Colonic mucosa (tissue), 4 donors: Measurements from ENCODE around the gene ACOXL. TPM values are rescaled to one million over a fixed set of nuclear protein-coding genes. Genes with fewer than 3 reads are reported as not detected.
A peak's percentile ranks its signal among the peaks of the same experiment; 100 is the strongest.

ENCODE experiments used
- DNase-seq: peaks from one replicate; pipeline ENCODE4 v3.0.0-alpha.2; 2020
- H3K27ac ChIP-seq: fragments of 200-600 bp; one replicate; pipeline ENCODE4 v1.8.0; 2021
- H3K27me3 ChIP-seq: fragments of 200-600 bp; one replicate; pipeline ENCODE4 v1.8.0; 2021
- H3K36me3 ChIP-seq: fragments of 200-600 bp; one replicate; pipeline ENCODE4 v1.8.0; 2021
- H3K4me1 ChIP-seq: fragments of 200-600 bp; one replicate; pipeline ENCODE4 v1.8.0; 2021; ENCODE audit warnings: mild to moderate bottlenecking
- H3K4me3 ChIP-seq: fragments of 200-600 bp; one replicate; pipeline ENCODE4 v1.8.0; 2021
- H3K9ac ChIP-seq, 2 donors: one replicate each; pipeline ENCODE4 v1.7.0; 2013; ENCODE audit warnings: control low read depth in 2 of 2, low read depth in 2 of 2, low read length in 2 of 2
- H3K9me3 ChIP-seq: fragments of 200-600 bp; one replicate; pipeline ENCODE4 v1.8.0; 2021
- CTCF ChIP-seq: fragments of 200-600 bp; IDR thresholded peaks from one replicate; pipeline ENCODE4 v1.8.0; 2022; ENCODE audit warnings: antibody characterized with exemption, mild to moderate bottlenecking
- intact Hi-C: fragments of 100-400 bp; cut with DNase I; formaldehyde crosslinking; loops from one replicate; pipeline ENCODE4 v1.14.1; 2022
- total RNA-seq, 2 donors: library from RNA; stranded (reverse); fragmentation: NEBNext Ultra II Directional in 1 of 2; extraction: Animal tissue kit (Norgen Biotek cat#: 25700) in 1 of 2; gene quantifications; one replicate each; pipeline ENCODE4 v1.2.1, GENCODE V29; 2021
- donor health status: healthy.
- donor health status: DM: no; HTN: no; CAD: no.
- donor health status: DM: no; HTN: no; CAD: no.

Gene ACOXL
- total RNA-seq, 2 donors from 2014 or later = 0.32 to 0.82 TPM

- no peaks in the 10 kb centered on the region for H3K36me3 ChIP-seq
- no peak overlapping the region for H3K4me3 ChIP-seq
- H3K9me3 ChIP-seq = no peaks in the 10 kb centered on the region
- DNase-seq = no peak
- no peaks in the 10 kb centered on the region for H3K4me1 ChIP-seq
- H3K27me3 ChIP-seq = no peaks in the 10 kb centered on the region
- intact Hi-C loops = no loop called here
- no peak for TF ChIP-seq CTCF
- H3K9ac ChIP-seq = no peak overlapping the region
- no peak overlapping the region for H3K27ac ChIP-seq
These were observed 273.4 kb downstream of the ACOXL start for GRCh38 chr2:111005821-111006220.

- Histone ChIP-seq H3K27ac (peak overlapping the region; percentile 24), H3K27me3 (no peaks in the 10 kb centered on the region), H3K9me3 (no peaks in the 10 kb centered on the region), H3K9ac (peak overlapping the region in 1 of 2 donors; percentile 38), H3K4me3 (no peak overlapping the region), H3K4me1 (no peaks in the 10 kb centered on the region), H3K36me3 (no peaks in the 10 kb centered on the region)
- intact Hi-C loops = no loop called here
- TF ChIP-seq CTCF = no peak
- no peak for DNase-seq
These were observed 275.6 kb downstream of the ACOXL start for GRCh38 chr2:111007757-111008688.

GRCh38 chr2:111011218-111011617 is 278.8 kb downstream of the ACOXL start:
- TF ChIP-seq CTCF = no peak
- Histone ChIP-seq H3K9ac (no peak overlapping the region), H3K4me1 (no peaks in the 10 kb centered on the region), H3K27me3 (no peaks in the 10 kb centered on the region), H3K4me3 (no peak overlapping the region), H3K9me3 (no peaks in the 10 kb centered on the region), H3K27ac (no peak overlapping the region), H3K36me3 (no peaks in the 10 kb centered on the region)
- intact Hi-C loops = no loop called here
- DNase-seq = no peak

- no peaks in the 10 kb centered on the region for H3K36me3 ChIP-seq
- H3K4me3 ChIP-seq = no peak overlapping the region
- no peak for DNase-seq
- H3K4me1 ChIP-seq = no peaks in the 10 kb centered on the region
- intact Hi-C loops = no loop called here
- no peak overlapping the region for H3K9ac ChIP-seq
- no peaks in the 10 kb centered on the region for H3K27me3 ChIP-seq
- H3K9me3 ChIP-seq = no peaks in the 10 kb centered on the region
- no peak overlapping the region for H3K27ac ChIP-seq
- TF ChIP-seq CTCF = no peak
These were observed 283.1 kb downstream of the ACOXL start for GRCh38 chr2:111015283-111015995.

GRCh38 chr2:111017034-111017622 is 284.8 kb downstream of the ACOXL start:
- H3K9me3 ChIP-seq = no peaks in the 10 kb centered on the region
- TF ChIP-seq CTCF = no peak
- H3K4me1 ChIP-seq = no peaks in the 10 kb centered on the region
- intact Hi-C loops = no loop called here
- H3K27me3 ChIP-seq = no peaks in the 10 kb centered on the region
- H3K27ac ChIP-seq = no peak overlapping the region
- no peaks in the 10 kb centered on the region for H3K36me3 ChIP-seq
- H3K4me3 ChIP-seq = no peak overlapping the region
- H3K9ac ChIP-seq = no peak overlapping the region
- DNase-seq = no peak
